ENCODE data around the gene PLA2G5. TPM values are rescaled to one million over a fixed set of nuclear protein-coding genes. Genes with fewer than 3 reads are reported as not detected.

Gene PLA2G5
- total RNA-seq, 1 experiment from 2014 or later = not detected

GRCh38 chr1:20108366-20109123 is 38.6 kb downstream of the PLA2G5 start:
- Histone ChIP-seq H3K9me3 (no peaks in the 10 kb centered on the region), H3K36me3 (ENCODE audit: control insufficient read depth, insufficient read depth, low read length) (no peaks in the 10 kb centered on the region), H3K27me3 (replicated peaks; ENCODE audit: control insufficient read depth, insufficient read depth, low read length) (no peaks in the 10 kb centered on the region), H3K4me3 (ENCODE audit: low read depth, low read length) (no peak overlapping the region), H3K4me1 (no peaks in the 10 kb centered on the region)
- ChIA-PET CTCF (no interaction called here), POLR2A (no interaction called here)
- no TSS peak for BruUV-seq (replicated peaks)
- no peaks in the 10 kb centered on the region for H3K4me1 Mint-ChIP-seq (ENCODE audit: low read depth, unreplicated experiment)
- H3K27ac Mint-ChIP-seq (ENCODE audit: unreplicated experiment) = no peak overlapping the region
- intact Hi-C loops (cut with micrococcal nuclease; ENCODE audit: unreplicated experiment) = no loop called here
- H3K27me3 Mint-ChIP-seq (ENCODE audit: insufficient read depth, unreplicated experiment) = no peaks in the 10 kb centered on the region
- H3K9me3 Mint-ChIP-seq (ENCODE audit: unreplicated experiment) = peaks cover 9% of the 10 kb centered on the region
- no peak for TF ChIP-seq CTCF (IDR thresholded peaks at IDR 0.05; ENCODE audit: insufficient read depth in 1 of 2, low read depth in 1 of 2, low read length in 1 of 2, severe bottlenecking in 1 of 2, unreplicated experiment in 1 of 2)
- H3K4me3 Mint-ChIP-seq (ENCODE audit: unreplicated experiment) = no peak overlapping the region
- H3K36me3 Mint-ChIP-seq (ENCODE audit: insufficient read depth, unreplicated experiment) = no peaks in the 10 kb centered on the region
- DNase-seq = no peak

- BruUV-seq (replicated peaks) = no TSS peak
- POLR2A ChIA-PET = no interaction called here
Measured at GRCh38 chr1:20109223-20109856, 39.3 kb downstream of the PLA2G5 start.

GRCh38 chr1:20110679-20111078 is 40.7 kb downstream of the PLA2G5 start:
- BruUV-seq (replicated peaks) = no TSS peak
- Histone ChIP-seq H3K4me1 (no peaks in the 10 kb centered on the region), H3K27me3 (replicated peaks; ENCODE audit: control insufficient read depth, insufficient read depth, low read length) (no peaks in the 10 kb centered on the region), H3K36me3 (ENCODE audit: control insufficient read depth, insufficient read depth, low read length) (no peaks in the 10 kb centered on the region), H3K9me3 (no peaks in the 10 kb centered on the region), H3K4me3 (ENCODE audit: low read depth, low read length) (no peak overlapping the region)
- intact Hi-C loops (cut with micrococcal nuclease; ENCODE audit: unreplicated experiment) = no loop called here
- CTCF ChIA-PET = no interaction called here
- no peak overlapping the region for H3K4me3 Mint-ChIP-seq (ENCODE audit: unreplicated experiment)
- TF ChIP-seq CTCF (IDR thresholded peaks at IDR 0.05; ENCODE audit: insufficient read depth in 1 of 2, low read depth in 1 of 2, low read length in 1 of 2, severe bottlenecking in 1 of 2, unreplicated experiment in 1 of 2) = no peak
- H3K9me3 Mint-ChIP-seq (ENCODE audit: unreplicated experiment) = peaks cover 9% of the 10 kb centered on the region
- DNase-seq = no peak
- H3K27me3 Mint-ChIP-seq (ENCODE audit: insufficient read depth, unreplicated experiment) = no peaks in the 10 kb centered on the region
- H3K36me3 Mint-ChIP-seq (ENCODE audit: insufficient read depth, unreplicated experiment) = no peaks in the 10 kb centered on the region
- POLR2A ChIA-PET = no interaction called here
- H3K4me1 Mint-ChIP-seq (ENCODE audit: low read depth, unreplicated experiment) = no peaks in the 10 kb centered on the region
- H3K27ac Mint-ChIP-seq (ENCODE audit: unreplicated experiment) = no peak overlapping the region

More at GRCh38 chr1:20109223-20109856, 39.3 kb downstream of the PLA2G5 start:
- no peaks in the 10 kb centered on the region for H3K9me3 ChIP-seq
- H3K4me1 ChIP-seq = no peaks in the 10 kb centered on the region
- DNase-seq = no peak
- no peaks in the 10 kb centered on the region for H3K36me3 ChIP-seq (ENCODE audit: control insufficient read depth, insufficient read depth, low read length)
- Mint-ChIP-seq H3K4me1 (ENCODE audit: low read depth, unreplicated experiment) (no peaks in the 10 kb centered on the region), H3K4me3 (ENCODE audit: unreplicated experiment) (no peak overlapping the region), H3K27me3 (ENCODE audit: insufficient read depth, unreplicated experiment) (no peaks in the 10 kb centered on the region), H3K9me3 (ENCODE audit: unreplicated experiment) (peaks cover 9% of the 10 kb centered on the region), H3K27ac (ENCODE audit: unreplicated experiment) (no peak overlapping the region), H3K36me3 (ENCODE audit: insufficient read depth, unreplicated experiment) (no peaks in the 10 kb centered on the region)
- intact Hi-C loops (cut with micrococcal nuclease; ENCODE audit: unreplicated experiment) = no loop called here
- no peak for TF ChIP-seq CTCF (IDR thresholded peaks at IDR 0.05; ENCODE audit: insufficient read depth in 1 of 2, low read depth in 1 of 2, low read length in 1 of 2, severe bottlenecking in 1 of 2, unreplicated experiment in 1 of 2)
- H3K4me3 ChIP-seq (ENCODE audit: low read depth, low read length) = no peak overlapping the region
- no peaks in the 10 kb centered on the region for H3K27me3 ChIP-seq (replicated peaks; ENCODE audit: control insufficient read depth, insufficient read depth, low read length)
- CTCF ChIA-PET = interaction anchor here (0.7 kb wide), 1 partner anchor 194 kb away, joined by 3 read pairs; no protein-coding TSS in a partner anchor

Data from Caco-2 (cell line).